Measurements from ENCODE around the gene RC3H2. TPM values are rescaled to one million over a fixed set of nuclear protein-coding genes. Genes with fewer than 3 reads are reported as not detected.

The RC3H2 gene
- total and polyA plus RNA-seq, 2 donors (not counting 3 experiments of a cell fraction or from before 2014, with no cell fraction given) = 25.3 to 63.0 TPM

GRCh38 chr9:122797316-122798063 lies 107.7 kb downstream of the RC3H2 start:
- Histone ChIP-seq H3K9me1 (replicated peaks; ENCODE audit: control insufficient read depth, extremely low read depth, insufficient read depth, low read length) (no peaks in the 10 kb centered on the region), H3K4me1 (ENCODE audit: control insufficient read depth, extremely low read depth, insufficient read depth, low read length) (no peaks in the 10 kb centered on the region), H3K79me2 (ENCODE audit: control insufficient read depth, insufficient read depth, low read length) (no peaks in the 10 kb centered on the region), H4K20me1 (replicated peaks; ENCODE audit: control insufficient read depth, extremely low read depth, insufficient read depth, low read length) (no peaks in the 10 kb centered on the region), H3K4me2 (ENCODE audit: insufficient read depth, low read length) (no peak overlapping the region), H3K27me3 (ENCODE audit: control insufficient read depth in 2 of 2, insufficient read depth in 2 of 2, low read length in 2 of 2) (peaks cover 0 to 3% of the 10 kb centered on the region in 2 experiments), H3K4me3 (replicated peaks in 1 of 3; ENCODE audit: insufficient read depth in 1 of 3, low read depth in 1 of 3, low read length in 3 of 3) (no peak overlapping the region), H3K9me3 (replicated peaks; ENCODE audit: control insufficient read depth, insufficient read depth, low read length) (no peaks in the 10 kb centered on the region), H3K27ac (ENCODE audit: insufficient read depth, low read depth, low read length) (no peak overlapping the region), H2AFZ (ENCODE audit: low read depth, low read length) (no peak overlapping the region), H3K36me3 (ENCODE audit: control insufficient read depth in 2 of 2, extremely low read depth in 1 of 2, insufficient read depth in 2 of 2, low read length in 2 of 2) (no peaks in the 10 kb centered on the region), H3K9ac (replicated peaks; ENCODE audit: extremely low read depth, insufficient read depth, low read length) (no peak overlapping the region)
- intact Hi-C loops (cut with micrococcal nuclease) = no loop called here
- DNase-seq (ENCODE audit: low read depth, low spot score) (no peak), FAIRE-seq (no peak)
- POLR2A ChIA-PET = no interaction called here
- no TSS peak for BruUV-seq (replicated peaks)
- dilution Hi-C loops (cut with MboI; ENCODE audit: extremely low pct_ligation_motif_present, low sequenced_read_pairs) = no loop called here
- CTCF ChIA-PET = no interaction called here
- TF ChIP-seq FOS (IDR thresholded peaks at IDR 0.05; ENCODE audit: borderline replicate concordance, insufficient read depth, low read length) (peak; percentile 22), JUN (IDR thresholded peaks at IDR 0.05; ENCODE audit: borderline replicate concordance, insufficient read depth, insufficient read length, low read depth) (no peak)

Small RNA genes lying within 50 kb of the gene (small RNA-seq; reads per million reads assigned to genes)
- not detected for gene RNY1P15 (ENCODE audit: insufficient read depth, insufficient read length, low read depth, low replicate concordance)
- gene SNORD90 (ENCODE audit: insufficient read depth, insufficient read length, low read depth, low replicate concordance) = 31.3 reads per million, percentile 87 among the genes with 10 or more reads in this experiment

Other genes starting within 250 kb of the RC3H2 start
- gene OR1B1, start 247.7 kb downstream of the RC3H2 start, total RNA-seq = not detected in 2 replicates
- gene OR1B1, start 247.7 kb downstream of the RC3H2 start, polyA plus RNA-seq = 0.25 and 0.38 TPM in 2 replicates
- gene OR1L1, start 243.6 kb downstream of the RC3H2 start, total RNA-seq = not detected in 2 replicates
- gene OR1L1, start 243.6 kb downstream of the RC3H2 start, polyA plus RNA-seq = not detected in 2 replicates
- gene OR1L3, start 230.2 kb downstream of the RC3H2 start, total RNA-seq = not detected in 2 replicates
- gene OR1L3, start 230.2 kb downstream of the RC3H2 start, polyA plus RNA-seq = not detected in 2 replicates
- not detected in 2 replicates for gene OR1L4, start 181.4 kb downstream of the RC3H2 start, total RNA-seq
- gene OR1L4, start 181.4 kb downstream of the RC3H2 start, polyA plus RNA-seq = not detected in 2 replicates
- not detected in 2 replicates for gene OR1L6, start 163.1 kb downstream of the RC3H2 start, total RNA-seq
- not detected in 2 replicates for gene OR1L6, start 163.1 kb downstream of the RC3H2 start, polyA plus RNA-seq
- not detected in 2 replicates for gene OR5C1, start 116.4 kb downstream of the RC3H2 start, total RNA-seq
- gene OR5C1, start 116.4 kb downstream of the RC3H2 start, polyA plus RNA-seq = not detected in 2 replicates
- not detected in 2 replicates for gene OR1K1, start 105.2 kb downstream of the RC3H2 start, total RNA-seq
- gene OR1K1, start 105.2 kb downstream of the RC3H2 start, polyA plus RNA-seq = not detected in 2 replicates
- gene PDCL, start 76.8 kb downstream of the RC3H2 start, total RNA-seq = 43.2 and 43.4 TPM in 2 replicates
- gene PDCL, start 76.8 kb downstream of the RC3H2 start, polyA plus RNA-seq = 15.2 and 20.4 TPM in 2 replicates
- 5.5 and 6.5 TPM in 2 replicates for gene ZBTB6, start 8.0 kb upstream of the RC3H2 start, total RNA-seq
- 1.0 and 1.6 TPM in 2 replicates for gene ZBTB6, start 8.0 kb upstream of the RC3H2 start, polyA plus RNA-seq
- gene ZBTB26, start 26.2 kb upstream of the RC3H2 start, total RNA-seq = 4.8 and 5.0 TPM in 2 replicates
- 1.8 and 2.6 TPM in 2 replicates for gene ZBTB26, start 26.2 kb upstream of the RC3H2 start, polyA plus RNA-seq
- 43.1 and 53.6 TPM in 2 replicates for gene RABGAP1, start 35.7 kb upstream of the RC3H2 start, total RNA-seq
- gene RABGAP1, start 35.7 kb upstream of the RC3H2 start, polyA plus RNA-seq = 17.8 and 19.0 TPM in 2 replicates
- gene GPR21, start 128.3 kb upstream of the RC3H2 start, total RNA-seq = 2.4 and 2.7 TPM in 2 replicates
- gene GPR21, start 128.3 kb upstream of the RC3H2 start, polyA plus RNA-seq = 0.36 and 0.62 TPM in 2 replicates

All from endothelial cell of umbilical vein (primary cell).